ENCODE results near the gene DNM2. TPM values are rescaled to one million over a fixed set of nuclear protein-coding genes. Genes with fewer than 3 reads are reported as not detected.
A peak's percentile ranks its signal among the peaks of the same experiment; 100 is the strongest.

Gene DNM2
- total and polyA plus RNA-seq, 2 of the 13 experiments (the other 11 are each of a cell fraction or from before 2014, with no cell fraction given) = 41.7 to 59.8 TPM

DNA sequence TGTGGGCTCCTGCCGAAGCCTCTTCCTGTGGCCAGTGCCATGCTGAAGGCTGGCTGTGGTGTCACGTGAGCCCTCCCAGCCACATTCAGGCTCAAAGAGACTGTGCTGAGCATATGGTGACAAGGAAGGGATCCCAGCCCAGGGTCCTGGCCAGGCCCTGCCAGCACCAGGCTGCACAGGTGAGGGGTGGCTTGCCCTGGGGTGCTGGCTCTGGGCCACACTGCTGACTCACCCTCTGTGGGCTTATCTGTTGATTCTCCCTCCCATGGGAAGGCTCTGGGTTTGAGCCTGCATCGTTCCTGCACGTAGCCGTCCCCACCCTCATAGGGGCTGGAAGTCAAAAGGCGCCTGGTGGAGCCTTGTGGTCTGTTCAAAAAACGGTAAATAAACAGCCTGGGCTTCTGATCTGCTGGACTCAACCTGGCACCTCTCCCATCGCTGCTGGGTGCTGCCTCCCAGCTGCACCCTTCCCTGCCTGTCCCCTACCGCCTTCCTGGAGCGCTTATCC is 31.1 kb downstream of the DNM2 start (continued):
- no peak for TF ChIP-seq ZNF674 (CRISPR knock-in tag; IDR thresholded peaks at IDR 0.05; ENCODE audit: low read depth)
- TF ChIP-seq, protein P1, sequence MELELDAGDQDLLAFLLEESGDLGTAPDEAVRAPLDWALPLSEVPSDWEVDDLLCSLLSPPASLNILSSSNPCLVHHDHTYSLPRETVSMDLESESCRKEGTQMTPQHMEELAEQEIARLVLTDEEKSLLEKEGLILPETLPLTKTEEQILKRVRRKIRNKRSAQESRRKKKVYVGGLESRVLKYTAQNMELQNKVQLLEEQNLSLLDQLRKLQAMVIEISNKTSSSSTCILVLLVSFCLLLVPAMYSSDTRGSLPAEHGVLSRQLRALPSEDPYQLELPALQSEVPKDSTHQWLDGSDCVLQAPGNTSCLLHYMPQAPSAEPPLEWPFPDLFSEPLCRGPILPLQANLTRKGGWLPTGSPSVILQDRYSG (CRISPR knock-in tag; IDR thresholded peaks at IDR 0.05) = no peak
- peak; percentile 65 for TF ChIP-seq FOXA3 (CRISPR knock-in tag; IDR thresholded peaks at IDR 0.05)
- TF ChIP-seq KDM4B (CRISPR knock-in tag; IDR thresholded peaks at IDR 0.05) = no peak
- TF ChIP-seq, protein P2, sequence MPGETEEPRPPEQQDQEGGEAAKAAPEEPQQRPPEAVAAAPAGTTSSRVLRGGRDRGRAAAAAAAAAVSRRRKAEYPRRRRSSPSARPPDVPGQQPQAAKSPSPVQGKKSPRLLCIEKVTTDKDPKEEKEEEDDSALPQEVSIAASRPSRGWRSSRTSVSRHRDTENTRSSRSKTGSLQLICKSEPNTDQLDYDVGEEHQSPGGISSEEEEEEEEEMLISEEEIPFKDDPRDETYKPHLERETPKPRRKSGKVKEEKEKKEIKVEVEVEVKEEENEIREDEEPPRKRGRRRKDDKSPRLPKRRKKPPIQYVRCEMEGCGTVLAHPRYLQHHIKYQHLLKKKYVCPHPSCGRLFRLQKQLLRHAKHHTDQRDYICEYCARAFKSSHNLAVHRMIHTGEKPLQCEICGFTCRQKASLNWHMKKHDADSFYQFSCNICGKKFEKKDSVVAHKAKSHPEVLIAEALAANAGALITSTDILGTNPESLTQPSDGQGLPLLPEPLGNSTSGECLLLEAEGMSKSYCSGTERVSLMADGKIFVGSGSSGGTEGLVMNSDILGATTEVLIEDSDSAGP (CRISPR knock-in tag; IDR thresholded peaks at IDR 0.05; ENCODE audit: borderline replicate concordance) = peak; percentile 76
- TF ChIP-seq, protein P3, sequence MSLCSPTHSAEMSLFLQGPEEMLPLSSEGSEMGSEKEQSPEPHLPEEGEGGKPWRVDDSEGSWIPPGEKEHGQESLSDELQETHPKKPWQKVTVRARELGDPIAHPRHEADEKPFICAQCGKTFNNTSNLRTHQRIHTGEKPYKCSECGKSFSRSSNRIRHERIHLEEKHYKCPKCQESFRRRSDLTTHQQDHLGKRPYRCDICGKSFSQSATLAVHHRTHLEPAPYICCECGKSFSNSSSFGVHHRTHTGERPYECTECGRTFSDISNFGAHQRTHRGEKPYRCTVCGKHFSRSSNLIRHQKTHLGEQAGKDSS (CRISPR knock-in tag; IDR thresholded peaks at IDR 0.05; ENCODE audit: borderline replicate concordance, low read depth) = peak; percentile 69
- TF ChIP-seq ZNF160 (CRISPR knock-in tag; IDR thresholded peaks at IDR 0.05) = peak; percentile 59; the same call in 1 of the 2 replicates
- TF ChIP-seq TFAP4 (IDR thresholded peaks at IDR 0.05; ENCODE audit: borderline replicate concordance, low read depth) = peak; percentile 59; the same call in 1 of the 2 replicates
- TF ChIP-seq NCOA5 (CRISPR knock-in tag; IDR thresholded peaks at IDR 0.05) = no peak
- peak; percentile 27; the same call in 1 of the 2 replicates for TF ChIP-seq ZNF263 (CRISPR knock-in tag; IDR thresholded peaks at IDR 0.05)
- no peak for TF ChIP-seq TMF1 (CRISPR knock-in tag; IDR thresholded peaks at IDR 0.05; ENCODE audit: low read depth)
- TF ChIP-seq ZNF124 (CRISPR knock-in tag; IDR thresholded peaks at IDR 0.05) = 0 out of 2 replicates have a peak, but pooled peaks have one; percentile 24
- no peak for TF ChIP-seq ZNF678 (CRISPR knock-in tag; IDR thresholded peaks at IDR 0.05)
- TF ChIP-seq TBX2 (CRISPR knock-in tag; IDR thresholded peaks at IDR 0.05; ENCODE audit: borderline replicate concordance) = peak; percentile 74
- no peak for TF ChIP-seq RFXAP (CRISPR knock-in tag; IDR thresholded peaks at IDR 0.05; ENCODE audit: borderline replicate concordance)
- TF ChIP-seq SIN3B (IDR thresholded peaks at IDR 0.05; ENCODE audit: low read length) = no peak
- peak; percentile 56; the same call in 1 of the 2 replicates for TF ChIP-seq CREM (IDR thresholded peaks at IDR 0.05)
- no peak for TF ChIP-seq CREM (CRISPR knock-in tag; IDR thresholded peaks at IDR 0.05)
- no peak; the same call in 1 of the 2 replicates for TF ChIP-seq ZSCAN31 (CRISPR knock-in tag; IDR thresholded peaks at IDR 0.05; ENCODE audit: low read depth)
- TF ChIP-seq ZNF558 (CRISPR knock-in tag; IDR thresholded peaks at IDR 0.05; ENCODE audit: borderline replicate concordance) = no peak; the same call in 1 of the 2 replicates
- TF ChIP-seq MXI1 (IDR thresholded peaks at IDR 0.05; ENCODE audit: borderline replicate concordance, low read depth, low read length) = peak; percentile 69; the same call in 1 of the 3 replicates
- no peak for TF ChIP-seq ZSCAN20 (CRISPR knock-in tag; IDR thresholded peaks at IDR 0.05; ENCODE audit: borderline replicate concordance)
- no peak for TF ChIP-seq PCBP2 (optimal IDR thresholded peaks at IDR 0.05; ENCODE audit: low read depth, low read length, poor library complexity, severe bottlenecking)
- no peak for TF ChIP-seq ZNF749 (CRISPR knock-in tag; IDR thresholded peaks at IDR 0.05; ENCODE audit: borderline replicate concordance)
- no peak for TF ChIP-seq ZNF703 (CRISPR knock-in tag; IDR thresholded peaks at IDR 0.05; ENCODE audit: borderline replicate concordance)
- peak; percentile 36; the same call in 1 of the 2 replicates for TF ChIP-seq ZFP90 (CRISPR knock-in tag; IDR thresholded peaks at IDR 0.05; ENCODE audit: borderline replicate concordance)
- no peak for TF ChIP-seq FOXC1 (CRISPR knock-in tag; IDR thresholded peaks at IDR 0.05; ENCODE audit: borderline replicate concordance)
- TF ChIP-seq ZNF530 (CRISPR knock-in tag; IDR thresholded peaks at IDR 0.05; ENCODE audit: low read depth) = no peak

Measured in HepG2 (cell line).